CD4-positive, alpha-beta T cell (primary cell): ENCODE data around the gene DLGAP4. TPM values are rescaled to one million over a fixed set of nuclear protein-coding genes. Genes with fewer than 3 reads are reported as not detected.

Experiments used
- ATAC-seq: fragments of 200-7000 bp; cut with Tn5 transposase; one replicate; pipeline ENCODE4 v1.10.0; 2022; ENCODE audit warnings: mild to moderate bottlenecking; ENCODE audit not compliant: poor library complexity
- CTCF ChIA-PET: fragments of 350-600 bp; sonication (Branson Sonifier 250); formaldehyde crosslinking; loops from one replicate; lab custom pipeline; 2021; ENCODE audit warnings: antibody characterized with exemption, inconsistent platforms; lab: Charles Lee
- POLR2A ChIA-PET: fragments of 350-600 bp; sonication (Branson Sonifier 250); formaldehyde crosslinking; loops from one replicate; lab custom pipeline; 2021; ENCODE audit warnings: antibody characterized with exemption, inconsistent platforms; lab: Charles Lee
- DNase-seq, 14 experiments: peaks; one replicate each; pipeline ENCODE4 v3.0.0-alpha.2; 2013 to 2020; ENCODE audit warnings: mixed read lengths in 2 of 14
- H3K27ac ChIP-seq, 2 donors: one replicate each; pipeline versions ENCODE4 v1.5.1 to v1.7.0; 2013; ENCODE audit warnings: low read length in 2 of 2, low read depth in 1 of 2, mild to moderate bottlenecking in 1 of 2
- H3K27me3 ChIP-seq, 2 experiments: 1 replicate in 1 of 2; 2 replicates in 1 of 2; pipeline versions ENCODE4 v1.6.1 to v1.7.0; 2013; ENCODE audit warnings: low read length in 2 of 2, control low read depth in 1 of 2, mild to moderate bottlenecking in 1 of 2, moderate library complexity in 1 of 2; ENCODE audit not compliant: insufficient read depth in 2 of 2, control insufficient read depth in 1 of 2
- H3K36me3 ChIP-seq: one replicate; pipeline ENCODE4 v1.6.1; 2013; ENCODE audit warnings: low read length, control low read depth; ENCODE audit not compliant: insufficient read depth
- H3K4me1 ChIP-seq: one replicate; pipeline ENCODE4 v1.6.1; 2013; ENCODE audit warnings: low read length, control low read depth; ENCODE audit not compliant: insufficient read depth
- H3K4me3 ChIP-seq: one replicate; pipeline ENCODE4 v1.5.1; 2013; ENCODE audit warnings: mild to moderate bottlenecking, low read length, moderate library complexity
- H3K9me3 ChIP-seq, 2 experiments: 1 replicate in 1 of 2; 2 replicates in 1 of 2; pipeline versions ENCODE4 v1.6.1 to v1.7.0; 2013; ENCODE audit warnings: low read length in 2 of 2, mild to moderate bottlenecking in 2 of 2, control low read depth in 1 of 2, moderate library complexity in 1 of 2; ENCODE audit not compliant: control insufficient read depth in 1 of 2, insufficient read depth in 1 of 2
- H3K27ac Mint-ChIP-seq: one replicate; pipeline ENCODE4 v1.8.0; 2020; ENCODE audit warnings: mixed read lengths
- H3K27me3 Mint-ChIP-seq: one replicate; pipeline ENCODE4 v1.8.0; 2021; ENCODE audit warnings: mixed read lengths
- H3K36me3 Mint-ChIP-seq: one replicate; pipeline ENCODE4 v1.8.0; 2021; ENCODE audit warnings: low read depth, mixed read lengths
- H3K4me1 Mint-ChIP-seq: one replicate; pipeline ENCODE4 v1.8.0; 2021; ENCODE audit warnings: low read depth, mixed read lengths
- H3K4me3 Mint-ChIP-seq: one replicate; pipeline ENCODE4 v1.8.0; 2020; ENCODE audit warnings: mild to moderate bottlenecking, mixed read lengths
- H3K9me3 Mint-ChIP-seq: one replicate; pipeline ENCODE4 v1.8.0; 2020; ENCODE audit warnings: mixed read lengths
- intact Hi-C, 2 experiments: fragments of 100-400 bp; cut with DNase I in 1 of 2; cut with micrococcal nuclease in 1 of 2; formaldehyde crosslinking; loops; one replicate each; pipeline versions ENCODE4 v1.15.1 to v1.9.0; 2023 to 2025; cut with DNase I, micrococcal nuclease
- total RNA-seq, 174 experiments: library from RNA in 2 of 174; stranded (reverse) in 2 of 174; gene quantifications; one replicate each; pipeline ENCODE4 v1.2.3 and lab custom pipeline; 2021 to 2026
- TF ChIP-seq, protein P1 (sequence below): fragments of 200-600 bp; IDR thresholded peaks from one replicate; pipeline ENCODE4 v1.8.0; 2022; ENCODE audit warnings: antibody characterized with exemption, mild to moderate bottlenecking

The DLGAP4 gene
- total RNA-seq, 2 experiments from 2014 or later, result 16.0 to 16.1 TPM

DNA sequence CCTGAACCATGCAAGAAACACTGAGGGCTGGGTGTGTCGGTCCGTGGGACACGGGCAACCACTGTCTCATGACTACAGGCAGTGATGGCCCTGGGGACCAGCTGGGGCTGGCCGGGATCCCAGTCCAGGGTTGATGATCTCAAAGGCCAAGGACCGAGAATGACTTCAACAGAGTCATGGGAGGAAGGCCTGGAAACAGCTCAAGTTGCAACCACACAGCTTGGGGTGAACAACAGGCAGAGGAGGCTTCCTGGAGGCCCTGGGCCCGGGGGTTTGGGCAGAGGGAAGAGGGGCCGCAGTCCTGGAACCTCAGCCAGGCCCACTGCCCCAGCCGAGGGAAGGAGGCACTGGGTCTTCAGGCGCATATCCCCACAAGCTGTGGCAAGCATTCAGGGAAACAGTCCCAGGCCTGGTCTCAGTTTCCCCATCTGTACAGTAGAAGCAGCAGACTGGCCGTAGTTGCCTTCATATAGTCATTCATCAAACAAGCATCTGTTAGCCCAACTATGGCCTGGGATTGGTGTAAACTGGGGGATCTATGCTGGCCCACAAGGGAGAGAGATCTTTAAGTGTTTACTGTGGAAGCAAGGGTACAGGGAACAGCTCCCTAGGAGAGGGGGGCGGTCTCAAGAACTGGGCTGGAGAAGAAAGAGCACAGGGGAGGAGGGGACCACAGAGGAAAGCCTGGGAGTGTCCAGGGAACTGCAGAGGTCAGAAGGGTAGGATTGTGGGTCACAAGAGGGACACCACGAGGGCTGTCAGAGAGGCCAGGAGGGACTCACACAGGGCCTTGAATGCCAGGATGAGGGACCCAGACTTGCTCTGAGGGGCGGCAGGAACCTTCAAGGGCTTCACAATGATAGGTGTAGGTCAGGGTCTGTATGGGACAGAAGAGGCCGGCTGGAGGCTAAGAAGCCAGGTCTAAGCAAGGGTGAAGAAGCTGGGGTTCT lies 237.3 kb downstream of the DLGAP4 start:
- Mint-ChIP-seq H3K4me3 (no peak overlapping the region), H3K4me1 (no peaks in the 10 kb centered on the region), H3K27ac (no peak overlapping the region), H3K27me3 (peaks cover 5% of the 10 kb centered on the region), H3K36me3 (no peaks in the 10 kb centered on the region), H3K9me3 (no peaks in the 10 kb centered on the region)
- H3K27me3 ChIP-seq, result peaks cover 0 to 5% of the 10 kb centered on the region in 2 experiments
- H3K36me3 ChIP-seq, result no peaks in the 10 kb centered on the region
- H3K4me3 ChIP-seq, result no peak overlapping the region
- DNase-seq, result no peak
- H3K4me1 ChIP-seq, result peaks cover 9% of the 10 kb centered on the region
- H3K9me3 ChIP-seq, result peaks cover 0 to 6% of the 10 kb centered on the region in 2 experiments
- TF ChIP-seq, protein P1, sequence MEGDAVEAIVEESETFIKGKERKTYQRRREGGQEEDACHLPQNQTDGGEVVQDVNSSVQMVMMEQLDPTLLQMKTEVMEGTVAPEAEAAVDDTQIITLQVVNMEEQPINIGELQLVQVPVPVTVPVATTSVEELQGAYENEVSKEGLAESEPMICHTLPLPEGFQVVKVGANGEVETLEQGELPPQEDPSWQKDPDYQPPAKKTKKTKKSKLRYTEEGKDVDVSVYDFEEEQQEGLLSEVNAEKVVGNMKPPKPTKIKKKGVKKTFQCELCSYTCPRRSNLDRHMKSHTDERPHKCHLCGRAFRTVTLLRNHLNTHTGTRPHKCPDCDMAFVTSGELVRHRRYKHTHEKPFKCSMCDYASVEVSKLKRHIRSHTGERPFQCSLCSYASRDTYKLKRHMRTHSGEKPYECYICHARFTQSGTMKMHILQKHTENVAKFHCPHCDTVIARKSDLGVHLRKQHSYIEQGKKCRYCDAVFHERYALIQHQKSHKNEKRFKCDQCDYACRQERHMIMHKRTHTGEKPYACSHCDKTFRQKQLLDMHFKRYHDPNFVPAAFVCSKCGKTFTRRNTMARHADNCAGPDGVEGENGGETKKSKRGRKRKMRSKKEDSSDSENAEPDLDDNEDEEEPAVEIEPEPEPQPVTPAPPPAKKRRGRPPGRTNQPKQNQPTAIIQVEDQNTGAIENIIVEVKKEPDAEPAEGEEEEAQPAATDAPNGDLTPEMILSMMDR, result no peak
- H3K27ac ChIP-seq, result no peak overlapping the region
- ChIA-PET POLR2A (no interaction called here), CTCF (no interaction called here)
- ATAC-seq, result no peak
- intact Hi-C loops, result no loop called here

DNA sequence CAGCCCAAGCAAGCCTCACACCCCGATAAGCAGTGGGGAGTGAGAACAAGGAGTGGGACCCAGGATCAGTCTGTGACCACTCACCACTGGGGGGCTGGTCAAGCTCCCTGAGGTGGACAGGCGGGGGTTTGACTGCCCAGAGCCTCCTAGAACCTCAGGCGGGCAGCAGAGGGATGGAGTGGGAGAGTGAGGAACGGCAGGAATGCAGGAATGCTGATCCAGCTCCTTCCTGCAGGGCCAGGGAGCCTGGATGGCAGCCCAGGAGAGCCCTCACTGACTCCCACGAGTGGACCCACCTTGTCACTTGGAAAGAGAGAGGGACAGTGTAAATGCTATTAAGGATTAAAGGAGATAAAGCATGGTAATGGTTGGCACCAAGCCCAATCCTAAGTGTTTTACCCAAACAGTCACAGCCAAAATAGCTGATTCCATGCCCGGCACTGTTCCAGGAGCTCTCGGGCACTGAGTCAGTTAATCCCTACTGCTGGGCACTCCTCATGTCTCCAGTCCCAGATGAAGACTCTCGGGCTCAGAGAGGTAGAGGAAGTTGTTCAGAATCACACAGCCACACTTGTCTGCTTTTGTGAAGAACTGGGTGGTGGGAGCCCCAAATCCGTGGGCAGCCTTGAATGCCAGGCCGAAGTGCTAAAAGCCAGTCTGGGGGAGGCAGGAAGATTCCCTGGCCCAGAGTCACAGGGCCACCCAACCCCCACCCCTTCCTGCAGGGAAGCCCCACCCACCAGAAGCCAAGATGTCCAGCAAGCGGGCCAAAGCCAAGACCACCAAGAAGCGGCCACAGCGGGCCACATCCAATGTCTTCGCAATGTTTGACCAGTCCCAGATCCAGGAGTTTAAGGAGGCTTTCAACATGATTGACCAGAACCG lies 238.2 kb downstream of the DLGAP4 start:
- Mint-ChIP-seq H3K27me3 (peaks cover 5% of the 10 kb centered on the region), H3K27ac (no peak overlapping the region), H3K36me3 (no peaks in the 10 kb centered on the region), H3K4me3 (no peak overlapping the region), H3K4me1 (no peaks in the 10 kb centered on the region), H3K9me3 (no peaks in the 10 kb centered on the region)
- ChIA-PET POLR2A (no interaction called here), CTCF (interaction anchor here (0.7 kb wide), 2 partner anchors 44 to 56 kb away, joined by 3 read pairs; no protein-coding TSS in a partner anchor)
- DNase-seq (no peak), ATAC-seq (no peak)
- TF ChIP-seq, protein P1, result no peak
- Histone ChIP-seq H3K36me3 (no peaks in the 10 kb centered on the region), H3K27me3 (peaks cover 0 to 5% of the 10 kb centered on the region in 2 experiments), H3K4me3 (no peak overlapping the region), H3K27ac (no peak overlapping the region), H3K4me1 (peaks cover 9% of the 10 kb centered on the region), H3K9me3 (peaks cover 0 to 6% of the 10 kb centered on the region in 2 experiments)
- intact Hi-C loops, result no loop called here

DNA sequence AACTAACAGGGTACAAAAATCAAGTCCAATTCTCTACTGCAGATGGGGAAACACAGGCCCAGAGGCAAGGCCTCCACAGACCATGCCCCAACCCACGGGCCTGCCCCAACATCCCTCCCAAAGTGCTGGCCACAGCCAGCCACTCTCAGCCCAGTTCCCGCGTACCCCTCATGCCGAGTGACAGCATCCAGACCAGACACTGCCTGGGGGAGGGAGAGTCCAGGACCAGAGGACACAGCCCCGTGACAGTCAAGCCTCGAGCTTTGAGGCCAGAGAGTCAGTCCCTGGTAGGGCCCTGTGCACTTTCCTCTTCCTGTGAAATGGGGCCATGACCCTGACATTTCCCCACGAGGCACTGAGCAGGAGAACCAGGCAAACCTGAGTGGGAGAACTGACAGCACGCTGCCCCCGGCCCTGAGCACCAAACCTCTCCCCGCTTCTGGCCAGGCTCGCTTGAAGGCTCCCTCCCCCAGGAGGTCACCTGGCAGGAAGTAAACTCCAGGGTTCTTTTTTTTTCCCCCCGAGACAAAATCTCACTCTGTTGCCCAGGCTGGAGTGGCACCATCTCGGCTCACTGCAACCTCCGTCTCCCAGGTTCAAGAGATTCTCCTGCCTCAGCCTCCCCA lies 240.1 kb downstream of the DLGAP4 start:
- CTCF ChIA-PET, result no interaction called here

More for the DNA sequence above, 240.1 kb downstream of the DLGAP4 start:
- H3K27me3 Mint-ChIP-seq, result no peaks in the 10 kb centered on the region
- Histone ChIP-seq H3K27me3 (peaks cover 0 to 3% of the 10 kb centered on the region in 2 experiments), H3K4me3 (no peak overlapping the region), H3K27ac (no peak overlapping the region), H3K9me3 (peaks cover 0 to 6% of the 10 kb centered on the region in 2 experiments), H3K36me3 (no peaks in the 10 kb centered on the region), H3K4me1 (peaks cover 5% of the 10 kb centered on the region)
- H3K36me3 Mint-ChIP-seq, result no peaks in the 10 kb centered on the region
- no peaks in the 10 kb centered on the region for H3K4me1 Mint-ChIP-seq
- no peak overlapping the region for H3K27ac Mint-ChIP-seq
- TF ChIP-seq, protein P1, result no peak
- no peaks in the 10 kb centered on the region for H3K9me3 Mint-ChIP-seq
- POLR2A ChIA-PET, result no interaction called here
- ATAC-seq (no peak), DNase-seq (no peak)
- no peak overlapping the region for H3K4me3 Mint-ChIP-seq
- intact Hi-C loops, result no loop called here
